K562 (cell line): ENCODE measurements around the gene CPED1. TPM values are rescaled to one million over a fixed set of nuclear protein-coding genes. Genes with fewer than 3 reads are reported as not detected.

Experiments
- CCNT2 ChIP-seq: IDR thresholded peaks from 2 replicates; pipeline ENCODE4 v1.6.1; 2011; ENCODE audit warnings: borderline replicate concordance, low read depth, mild to moderate bottlenecking, moderate library complexity, mixed read lengths, low read length; ENCODE audit not compliant: insufficient read length; ENCODE audit errors: extremely low read depth
- DACH1 ChIP-seq: fragments of 450-650 bp; IDR thresholded peaks from 2 replicates; pipeline ENCODE4 v1.6.1; 2018; ENCODE audit not compliant: partially characterized antibody
- ETV6 ChIP-seq, 3 experiments: fragments of 150-350 bp in 1 of 3; sonication (generic) in 1 of 3; formaldehyde crosslinking in 1 of 3; IDR thresholded peaks; 2 replicates each; pipeline versions ENCODE4 v1.6.1 to v1.8.0; 2014 to 2022; ENCODE audit warnings: borderline replicate concordance in 2 of 3, low read depth in 2 of 3, antibody characterized with exemption in 1 of 3, low read length in 1 of 3, mild to moderate bottlenecking in 1 of 3, missing genetic modification reagents in 1 of 3
- FOS ChIP-seq: IDR thresholded peaks from 3 replicates; pipeline ENCODE4 v1.6.1; 2011; ENCODE audit not compliant: insufficient read length; ENCODE audit errors: extremely low read depth
- FOXA3 ChIP-seq, 2 experiments: fragments of 450-650 bp in 1 of 2; sonication (generic) in 1 of 2; formaldehyde crosslinking; IDR thresholded peaks in 1 of 2; conservative IDR thresholded peaks in 1 of 2; 2 replicates each; pipeline versions ENCODE4 v1.4.0 to v1.8.0; 2020 to 2022; ENCODE audit warnings: mild to moderate bottlenecking in 2 of 2, missing genetic modification reagents in 1 of 2
- FUS ChIP-seq: fragments of 200-400 bp; formaldehyde crosslinking; optimal IDR thresholded peaks from 2 replicates; pipeline ENCODE3; 2017; ENCODE audit warnings: low read depth, low read length
- HDAC2 ChIP-seq: fragments of 450-650 bp; IDR thresholded peaks from 2 replicates; pipeline ENCODE4 v1.6.1; 2016; ENCODE audit warnings: mild to moderate bottlenecking
- KLF16 ChIP-seq: IDR thresholded peaks from 2 replicates; pipeline ENCODE4 v1.6.1; 2016; ENCODE audit warnings: antibody characterized with exemption
- NCOA2 ChIP-seq, 2 experiments: fragments of 450-650 bp; IDR thresholded peaks; 2 replicates each; pipeline ENCODE4 v1.6.1; 2018; ENCODE audit warnings: mild to moderate bottlenecking in 2 of 2, moderate library complexity in 1 of 2; ENCODE audit not compliant: partially characterized antibody in 2 of 2
- PRMT5 ChIP-seq: sonication (generic); formaldehyde crosslinking; IDR thresholded peaks from 2 replicates; pipeline ENCODE4 v1.5.0; 2020; ENCODE audit warnings: missing genetic modification reagents
- PTRF ChIP-seq: fragments of 450-650 bp; IDR thresholded peaks from 2 replicates; pipeline ENCODE4 v1.6.1; 2016; ENCODE audit warnings: mild to moderate bottlenecking, missing genetic modification characterization, missing compliant biosample characterization
- TAL1 ChIP-seq: fragments of 450-650 bp; IDR thresholded peaks from 2 replicates; pipeline ENCODE4 v1.6.1; 2016; ENCODE audit warnings: mild to moderate bottlenecking
- TCF3 ChIP-seq: sonication (generic); formaldehyde crosslinking; IDR thresholded peaks from 2 replicates; pipeline ENCODE4 v1.4.0; 2020; ENCODE audit warnings: mild to moderate bottlenecking, missing genetic modification reagents
- TEAD4 ChIP-seq, 2 experiments: sonication (generic) in 1 of 2; formaldehyde crosslinking in 1 of 2; IDR thresholded peaks; 2 replicates each; pipeline versions ENCODE4 v1.6.1 to v1.8.0; 2012 to 2022; ENCODE audit warnings: borderline replicate concordance in 1 of 2, inconsistent platforms in 1 of 2, low read length in 1 of 2, mild to moderate bottlenecking in 1 of 2, missing genetic modification reagents in 1 of 2
- U2AF2 ChIP-seq: fragments of 200-400 bp; formaldehyde crosslinking; optimal IDR thresholded peaks from 2 replicates; pipeline ENCODE3; 2017; ENCODE audit warnings: low read depth, mild to moderate bottlenecking, low read length
- YY1 ChIP-seq, 3 experiments: IDR thresholded peaks; 2 replicates each; pipeline ENCODE4 v1.6.1; 2011; ENCODE audit warnings: low read length in 2 of 3, mild to moderate bottlenecking in 2 of 3, moderate library complexity in 2 of 3, borderline replicate concordance in 1 of 3, control low read depth in 1 of 3, low read depth in 1 of 3; ENCODE audit not compliant: insufficient read depth in 3 of 3, insufficient replicate concordance in 2 of 3, control insufficient read depth in 1 of 3, insufficient read length in 1 of 3; ENCODE audit errors: extremely low read depth in 1 of 3
- ZNF41 ChIP-seq: fragments of 250-450 bp; sonication (Bioruptor Pico); conservative IDR thresholded peaks from 2 replicates; pipeline ENCODE4 v1.4.0; 2020; ENCODE audit warnings: mild to moderate bottlenecking
- ZNF785 ChIP-seq: fragments of 250-450 bp; sonication (Bioruptor Pico); IDR thresholded peaks from 2 replicates; pipeline ENCODE4 v1.4.0; 2020; ENCODE audit warnings: mild to moderate bottlenecking
- polyA plus RNA-seq, 8 experiments: library from polyadenylated mRNA; depleted of rRNA in 4 of 8; stranded (reverse) in 5 of 8; unstranded in 3 of 8; fragments of >200 nt; fragmentation: Nextera tagmentation in 2 of 8; fragmentation: Illumina TruSeq in 1 of 8; extraction: Ambion mirVana in 2 of 8; extraction: Trizol in 1 of 8; gene quantifications; 2 replicates each; pipeline versions ENCODE4 v1.2.1 to v1.2.3, GENCODE V29; 2011 to 2014; ENCODE audit warnings: inconsistent platforms in 1 of 8, missing spikeins in 1 of 8
- total RNA-seq, 7 experiments: library from RNA; depleted of rRNA in 6 of 7; stranded (reverse); fragments of >200 nt in 6 of 7; fragmentation: Illumina TruSeq in 2 of 7; extraction: Trizol in 2 of 7; gene quantifications; 2 replicates each; pipeline versions ENCODE4 v1.2.1 to v1.2.3, GENCODE V29; 2011 to 2021; ENCODE audit warnings: low replicate concordance in 1 of 7
- TF ChIP-seq, protein P1 (sequence below), 3 experiments: fragments of 200-800 bp in 1 of 3; sonication (Bioruptor generic) in 1 of 3; sonication (generic) in 1 of 3; formaldehyde crosslinking in 1 of 3; IDR thresholded peaks; 2 replicates each; pipeline versions ENCODE4 v1.6.1 to v1.8.0; 2016 to 2022; ENCODE audit warnings: mild to moderate bottlenecking in 2 of 3, missing compliant biosample characterization in 2 of 3, missing genetic modification characterization in 2 of 3, missing genetic modification reagents in 1 of 3
- TF ChIP-seq, protein P2 (sequence below): fragments of 250-450 bp; sonication (Bioruptor Pico); IDR thresholded peaks from 2 replicates; pipeline ENCODE4 v1.8.0; 2021; ENCODE audit warnings: borderline replicate concordance, mild to moderate bottlenecking, moderate library complexity; ENCODE audit not compliant: poor library complexity, severe bottlenecking
- TF ChIP-seq, protein P3 (sequence below): sonication (generic); formaldehyde crosslinking; IDR thresholded peaks from 2 replicates; pipeline ENCODE4 v1.8.1; 2023; ENCODE audit warnings: mild to moderate bottlenecking, missing genetic modification reagents
- TF ChIP-seq, protein P4 (sequence below): fragments of 250-450 bp; sonication (Bioruptor Pico); IDR thresholded peaks from 2 replicates; pipeline ENCODE4 v1.8.0; 2022; ENCODE audit warnings: moderate library complexity, mild to moderate bottlenecking, inconsistent platforms

Gene CPED1
- total and polyA plus RNA-seq, 9 of the 15 experiments (the other 6 are each of a cell fraction or from before 2014, with no cell fraction given), result 195 to 393 (median 290) TPM

DNA sequence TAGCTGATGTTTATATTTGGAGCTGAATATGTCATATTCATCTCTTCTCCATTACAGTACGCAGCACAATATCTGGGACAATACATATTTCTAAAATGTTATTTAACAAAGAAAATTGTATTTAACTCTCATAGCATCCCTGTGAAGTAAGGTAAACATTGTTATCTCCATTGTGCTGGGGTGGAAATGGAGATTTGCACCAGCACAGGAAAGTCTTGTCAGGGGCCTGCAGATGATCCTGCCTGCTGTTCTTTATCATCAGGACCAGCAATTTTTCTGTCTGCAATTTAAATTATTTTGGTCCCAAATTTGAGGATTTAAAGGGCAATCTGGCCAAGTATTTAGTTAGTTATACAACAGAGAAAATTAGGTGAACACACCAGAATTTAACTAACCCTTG is 144.4 kb downstream of the CPED1 start (continued):
- TF ChIP-seq FUS (no peak), TEAD4 (IDR thresholded peaks at IDR 0.05; ENCODE audit: low read length) (peak; percentile 58), TEAD4 (CRISPR knock-in tag; IDR thresholded peaks at IDR 0.05; ENCODE audit: borderline replicate concordance) (no peak), DACH1 (no peak), HDAC2 (no peak), PTRF (tag) (no peak), KLF16 (no peak), FOS (no peak), ETV6 (IDR thresholded peaks at IDR 0.05; ENCODE audit: borderline replicate concordance in 1 of 2, low read depth in 2 of 2, low read length in 1 of 2) (no peak), ETV6 (CRISPR knock-in tag; IDR thresholded peaks at IDR 0.05; ENCODE audit: borderline replicate concordance) (no peak), TAL1 (peak; percentile 61; the same call in 1 of the 2 replicates), TCF3 (peak; percentile 37; the same call in 1 of the 2 replicates), FOXA3 (CRISPR knock-in tag; conservative IDR thresholded peaks at IDR 0.05 in 1 of 2, IDR thresholded peaks at IDR 0.05 in 1 of 2) (peak in 1 of 2 experiments; percentile 52; a peak in 2 of 4 replicates), NCOA2 (IDR thresholded peaks at IDR 0.05; ENCODE audit: partially characterized antibody in 2 of 2) (no peak), ZNF785 (CRISPR knock-in tag) (no peak), CCNT2 (no peak), U2AF2 (no peak), ZNF41 (CRISPR knock-in tag) (no peak), PRMT5 (CRISPR knock-in tag) (no peak), YY1 (IDR thresholded peaks at IDR 0.05; ENCODE audit: borderline replicate concordance in 1 of 3, control insufficient read depth in 1 of 3, extremely low read depth in 1 of 3, insufficient read depth in 3 of 3, insufficient read length in 1 of 3, insufficient replicate concordance in 2 of 3, low read depth in 1 of 3, low read length in 2 of 3) (no peak)
- TF ChIP-seq, protein P1, sequence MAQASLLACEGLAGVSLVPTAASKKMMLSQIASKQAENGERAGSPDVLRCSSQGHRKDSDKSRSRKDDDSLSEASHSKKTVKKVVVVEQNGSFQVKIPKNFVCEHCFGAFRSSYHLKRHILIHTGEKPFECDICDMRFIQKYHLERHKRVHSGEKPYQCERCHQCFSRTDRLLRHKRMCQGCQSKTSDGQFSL (CRISPR knock-in tag; IDR thresholded peaks at IDR 0.05), result no peak
- TF ChIP-seq, protein P1 (tag; IDR thresholded peaks at IDR 0.05), result no peak
- TF ChIP-seq, protein P2, sequence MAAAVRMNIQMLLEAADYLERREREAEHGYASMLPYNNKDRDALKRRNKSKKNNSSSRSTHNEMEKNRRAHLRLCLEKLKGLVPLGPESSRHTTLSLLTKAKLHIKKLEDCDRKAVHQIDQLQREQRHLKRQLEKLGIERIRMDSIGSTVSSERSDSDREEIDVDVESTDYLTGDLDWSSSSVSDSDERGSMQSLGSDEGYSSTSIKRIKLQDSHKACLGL (CRISPR knock-in tag), result no peak
- TF ChIP-seq, protein P3, sequence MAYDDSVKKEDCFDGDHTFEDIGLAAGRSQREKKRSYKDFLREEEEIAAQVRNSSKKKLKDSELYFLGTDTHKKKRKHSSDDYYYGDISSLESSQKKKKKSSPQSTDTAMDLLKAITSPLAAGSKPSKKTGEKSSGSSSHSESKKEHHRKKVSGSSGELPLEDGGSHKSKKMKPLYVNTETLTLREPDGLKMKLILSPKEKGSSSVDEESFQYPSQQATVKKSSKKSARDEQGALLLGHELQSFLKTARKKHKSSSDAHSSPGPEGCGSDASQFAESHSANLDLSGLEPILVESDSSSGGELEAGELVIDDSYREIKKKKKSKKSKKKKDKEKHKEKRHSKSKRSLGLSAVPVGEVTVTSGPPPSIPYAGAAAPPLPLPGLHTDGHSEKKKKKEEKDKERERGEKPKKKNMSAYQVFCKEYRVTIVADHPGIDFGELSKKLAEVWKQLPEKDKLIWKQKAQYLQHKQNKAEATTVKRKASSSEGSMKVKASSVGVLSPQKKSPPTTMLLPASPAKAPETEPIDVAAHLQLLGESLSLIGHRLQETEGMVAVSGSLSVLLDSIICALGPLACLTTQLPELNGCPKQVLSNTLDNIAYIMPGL, result no peak
- TF ChIP-seq, protein P4, sequence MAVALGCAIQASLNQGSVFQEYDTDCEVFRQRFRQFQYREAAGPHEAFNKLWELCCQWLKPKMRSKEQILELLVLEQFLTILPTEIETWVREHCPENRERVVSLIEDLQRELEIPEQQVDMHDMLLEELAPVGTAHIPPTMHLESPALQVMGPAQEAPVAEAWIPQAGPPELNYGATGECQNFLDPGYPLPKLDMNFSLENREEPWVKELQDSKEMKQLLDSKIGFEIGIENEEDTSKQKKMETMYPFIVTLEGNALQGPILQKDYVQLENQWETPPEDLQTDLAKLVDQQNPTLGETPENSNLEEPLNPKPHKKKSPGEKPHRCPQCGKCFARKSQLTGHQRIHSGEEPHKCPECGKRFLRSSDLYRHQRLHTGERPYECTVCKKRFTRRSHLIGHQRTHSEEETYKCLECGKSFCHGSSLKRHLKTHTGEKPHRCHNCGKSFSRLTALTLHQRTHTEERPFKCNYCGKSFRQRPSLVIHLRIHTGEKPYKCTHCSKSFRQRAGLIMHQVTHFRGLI, result no peak
